PFSK-1 (cell line): Measurements from ENCODE around the gene RAD51D.

ENCODE experiments used
- FOXP2 ChIP-seq: optimal IDR thresholded peaks from 2 replicates; pipeline ENCODE3; 2011; ENCODE audit warnings: borderline replicate concordance, control low read depth, inconsistent platforms; ENCODE audit not compliant: insufficient read depth; ENCODE audit errors: extremely low read length, extremely low read depth
- POLR2AphosphoS5 ChIP-seq: IDR thresholded peaks from 2 replicates; pipeline ENCODE4 v1.6.1; 2012; ENCODE audit warnings: low read depth, mild to moderate bottlenecking, control low read depth, low read length, moderate library complexity
- SIN3A ChIP-seq: IDR thresholded peaks from 2 replicates; pipeline ENCODE4 v1.6.1; 2012; ENCODE audit warnings: mild to moderate bottlenecking, low read length, moderate library complexity, borderline replicate concordance; ENCODE audit not compliant: insufficient read depth
- TAF1 ChIP-seq: IDR thresholded peaks from 2 replicates; pipeline ENCODE4 v1.6.1; 2012; ENCODE audit warnings: low read length, control low read depth, borderline replicate concordance; ENCODE audit not compliant: insufficient read depth
- TF ChIP-seq, protein P1 (sequence below), 2 experiments: IDR thresholded peaks; 2 replicates each; pipeline versions ENCODE4 v1.6.1 to v1.8.0; 2011 to 2012; ENCODE audit warnings: low read depth in 2 of 2, low read length in 2 of 2, control low read depth in 1 of 2, inconsistent platforms in 1 of 2, mild to moderate bottlenecking in 1 of 2, moderate library complexity in 1 of 2; ENCODE audit not compliant: insufficient read depth in 1 of 2

Gene RAD51D

DNA sequence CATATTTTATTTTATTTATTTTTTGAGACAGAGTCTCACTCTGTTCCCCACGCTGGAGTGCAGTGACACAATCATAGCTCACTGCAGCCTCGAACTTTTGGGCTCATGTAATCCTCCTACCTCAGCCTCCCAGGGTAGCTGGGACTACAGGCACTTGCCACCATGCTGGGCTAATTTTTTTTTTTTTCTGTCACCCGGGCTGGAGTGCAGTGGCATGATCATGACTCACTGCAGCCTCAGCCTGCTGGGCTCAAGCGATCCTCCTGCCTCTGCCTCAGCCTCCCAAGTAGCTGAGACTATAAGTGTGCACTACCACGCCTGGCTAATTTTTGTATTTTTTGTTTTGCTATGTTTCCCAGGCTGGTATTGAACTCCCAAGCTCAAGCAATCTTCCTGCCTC, 45.1 kb upstream of the RAD51D start:
- no peak for TF ChIP-seq FOXP2
- no peak for TF ChIP-seq POLR2AphosphoS5
- no peak for TF ChIP-seq SIN3A
- TF ChIP-seq, protein P1, sequence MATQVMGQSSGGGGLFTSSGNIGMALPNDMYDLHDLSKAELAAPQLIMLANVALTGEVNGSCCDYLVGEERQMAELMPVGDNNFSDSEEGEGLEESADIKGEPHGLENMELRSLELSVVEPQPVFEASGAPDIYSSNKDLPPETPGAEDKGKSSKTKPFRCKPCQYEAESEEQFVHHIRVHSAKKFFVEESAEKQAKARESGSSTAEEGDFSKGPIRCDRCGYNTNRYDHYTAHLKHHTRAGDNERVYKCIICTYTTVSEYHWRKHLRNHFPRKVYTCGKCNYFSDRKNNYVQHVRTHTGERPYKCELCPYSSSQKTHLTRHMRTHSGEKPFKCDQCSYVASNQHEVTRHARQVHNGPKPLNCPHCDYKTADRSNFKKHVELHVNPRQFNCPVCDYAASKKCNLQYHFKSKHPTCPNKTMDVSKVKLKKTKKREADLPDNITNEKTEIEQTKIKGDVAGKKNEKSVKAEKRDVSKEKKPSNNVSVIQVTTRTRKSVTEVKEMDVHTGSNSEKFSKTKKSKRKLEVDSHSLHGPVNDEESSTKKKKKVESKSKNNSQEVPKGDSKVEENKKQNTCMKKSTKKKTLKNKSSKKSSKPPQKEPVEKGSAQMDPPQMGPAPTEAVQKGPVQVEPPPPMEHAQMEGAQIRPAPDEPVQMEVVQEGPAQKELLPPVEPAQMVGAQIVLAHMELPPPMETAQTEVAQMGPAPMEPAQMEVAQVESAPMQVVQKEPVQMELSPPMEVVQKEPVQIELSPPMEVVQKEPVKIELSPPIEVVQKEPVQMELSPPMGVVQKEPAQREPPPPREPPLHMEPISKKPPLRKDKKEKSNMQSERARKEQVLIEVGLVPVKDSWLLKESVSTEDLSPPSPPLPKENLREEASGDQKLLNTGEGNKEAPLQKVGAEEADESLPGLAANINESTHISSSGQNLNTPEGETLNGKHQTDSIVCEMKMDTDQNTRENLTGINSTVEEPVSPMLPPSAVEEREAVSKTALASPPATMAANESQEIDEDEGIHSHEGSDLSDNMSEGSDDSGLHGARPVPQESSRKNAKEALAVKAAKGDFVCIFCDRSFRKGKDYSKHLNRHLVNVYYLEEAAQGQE (IDR thresholded peaks at IDR 0.05; ENCODE audit: insufficient read depth in 1 of 2, low read depth in 2 of 2, low read length in 2 of 2): no peak

DNA sequence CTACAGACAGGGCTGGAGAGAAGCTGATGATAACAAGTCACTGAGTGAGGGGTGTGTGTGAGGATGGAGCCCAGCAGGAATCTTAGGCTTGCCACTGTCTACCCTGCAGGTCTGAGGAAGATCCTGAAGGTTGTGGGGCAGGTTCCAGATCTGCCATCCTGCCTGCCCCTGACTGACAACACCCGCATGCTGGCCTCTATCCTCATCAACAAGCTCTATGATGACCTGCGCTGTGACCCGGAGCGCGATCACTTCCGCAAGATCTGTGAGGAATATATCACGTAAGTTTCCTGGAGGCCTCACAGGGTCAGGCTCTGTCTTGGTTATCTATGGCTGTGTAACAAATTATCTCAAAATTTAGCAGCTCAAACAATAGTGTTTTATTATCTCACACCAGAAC, 44.2 kb upstream of the RAD51D start:
- TF ChIP-seq POLR2AphosphoS5: no peak
- TF ChIP-seq TAF1: no peak
- TF ChIP-seq FOXP2: no peak

DNA sequence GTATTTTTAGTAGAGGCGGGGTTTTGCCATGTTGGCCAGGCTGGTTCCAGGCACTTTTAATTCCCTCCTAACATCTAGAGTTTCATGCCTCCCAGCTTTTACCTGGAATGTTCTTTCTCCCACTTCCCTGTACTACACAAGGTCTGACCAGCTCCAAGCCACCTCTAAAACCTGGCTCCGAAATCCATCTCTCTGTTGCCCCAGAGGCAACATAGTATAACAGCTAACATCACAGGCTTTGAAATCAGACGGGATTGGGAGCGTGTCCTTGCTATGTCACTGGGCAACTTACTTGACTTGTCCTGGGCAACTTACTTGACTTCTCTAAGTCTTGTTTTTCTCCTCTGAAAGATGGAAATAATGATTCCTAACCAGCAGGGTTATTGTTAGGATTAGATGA, 43.1 kb upstream of the RAD51D start:
- TF ChIP-seq FOXP2 (no peak), TAF1 (no peak), SIN3A (no peak), POLR2AphosphoS5 (no peak)
- TF ChIP-seq, protein P1 (IDR thresholded peaks at IDR 0.05; ENCODE audit: insufficient read depth in 1 of 2, low read depth in 2 of 2, low read length in 2 of 2): no peak

DNA sequence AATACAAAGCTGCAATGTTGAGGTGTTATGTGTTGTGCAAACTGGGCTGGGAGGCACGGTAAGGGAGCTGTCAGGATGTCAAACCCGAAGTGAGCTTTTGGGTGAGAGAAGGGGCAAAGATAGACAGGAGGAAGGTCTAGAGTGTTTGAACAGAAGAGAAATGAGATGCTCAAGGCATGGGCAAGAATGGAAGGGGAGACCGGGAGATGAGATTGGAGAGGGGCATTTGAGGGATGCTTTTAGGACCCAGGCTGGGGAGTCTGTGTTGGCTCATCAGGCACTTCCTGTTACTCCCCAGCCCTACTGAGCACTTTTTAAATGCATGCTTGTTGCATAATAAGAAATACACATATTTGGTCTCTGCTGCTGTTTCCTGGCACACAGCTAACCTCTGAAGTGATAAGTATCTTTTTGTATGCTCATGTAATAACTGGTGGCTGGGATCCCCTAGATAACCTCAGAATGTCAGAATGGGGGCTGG, 41.7 kb upstream of the RAD51D start:
- TF ChIP-seq SIN3A: no peak
- TF ChIP-seq, protein P1 (IDR thresholded peaks at IDR 0.05; ENCODE audit: insufficient read depth in 1 of 2, low read depth in 2 of 2, low read length in 2 of 2): no peak
- no peak for TF ChIP-seq FOXP2
- TF ChIP-seq POLR2AphosphoS5: no peak

DNA sequence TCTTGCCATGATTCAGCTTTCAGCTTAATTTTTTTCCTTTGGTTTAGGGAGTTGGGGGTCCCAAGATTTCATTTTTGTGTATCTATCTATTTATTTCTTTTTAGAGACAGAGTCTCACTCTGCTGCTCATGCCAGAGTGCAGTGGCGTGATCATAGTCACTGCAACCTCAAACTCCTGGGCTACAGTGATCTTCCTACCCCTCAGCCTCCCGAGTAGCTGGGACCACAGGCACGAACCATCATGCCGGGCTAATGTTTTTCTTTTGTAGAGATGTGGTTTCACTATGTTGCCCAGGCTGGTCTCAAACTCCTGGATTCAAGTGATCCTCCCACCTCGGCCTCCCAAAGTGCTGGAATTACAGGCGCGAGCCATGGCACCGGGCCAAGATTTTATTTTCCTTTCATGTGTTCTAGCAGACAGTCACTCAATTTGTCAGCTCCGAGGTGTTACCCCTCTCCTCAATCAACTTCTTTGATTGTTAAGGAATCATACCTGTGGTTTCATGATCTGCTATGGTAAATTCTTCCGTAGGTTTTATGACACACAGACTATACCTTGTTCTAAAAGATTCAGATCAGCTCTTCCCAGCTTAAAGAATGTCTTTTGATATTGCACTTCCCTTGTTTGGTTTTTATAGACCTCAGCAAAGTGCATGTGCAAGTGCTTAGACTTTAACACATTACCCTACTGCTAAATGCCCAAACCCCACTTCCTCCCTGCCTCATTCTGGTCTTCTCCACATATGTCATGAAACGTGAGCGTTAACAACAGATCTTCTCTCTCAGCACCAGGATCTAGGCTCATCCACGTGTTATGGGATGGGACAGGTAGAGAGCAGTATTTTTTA, 40.9 kb upstream of the RAD51D start:
- TF ChIP-seq TAF1 (no peak), SIN3A (no peak), FOXP2 (no peak), POLR2AphosphoS5 (no peak)
- TF ChIP-seq, protein P1 (IDR thresholded peaks at IDR 0.05; ENCODE audit: insufficient read depth in 1 of 2, low read depth in 2 of 2, low read length in 2 of 2): no peak
